Endothelial cell of umbilical vein (primary cell): ENCODE results near the gene RNU2-63P.

Source experiments
- CTCF ChIP-seq, 2 donors: IDR thresholded peaks; 1 replicate in 1 of 2; 2 replicates in 1 of 2; pipeline ENCODE4 v1.5.1; 2011; ENCODE audit warnings: low read length in 2 of 2, mild to moderate bottlenecking in 2 of 2, moderate library complexity in 2 of 2, control low read depth in 1 of 2, inconsistent platforms in 1 of 2, low read depth in 1 of 2; ENCODE audit not compliant: insufficient read depth in 1 of 2; ENCODE audit errors: extremely low read depth in 1 of 2
- EZH2 ChIP-seq: IDR thresholded peaks from 2 replicates; pipeline ENCODE4 v1.6.1; 2012; ENCODE audit warnings: borderline replicate concordance, low read depth, mild to moderate bottlenecking, moderate library complexity, low read length, inconsistent platforms; ENCODE audit not compliant: severe bottlenecking
- FOS ChIP-seq: IDR thresholded peaks from 2 replicates; pipeline ENCODE4 v1.6.1; 2011; ENCODE audit warnings: mild to moderate bottlenecking, low read length, moderate library complexity, borderline replicate concordance; ENCODE audit not compliant: insufficient read depth
- MAX ChIP-seq: IDR thresholded peaks from 2 replicates; pipeline ENCODE4 v1.6.1; 2011; ENCODE audit not compliant: insufficient read depth, insufficient read length
- POLR2A ChIP-seq: IDR thresholded peaks from 2 replicates; pipeline ENCODE4 v1.6.1; 2012; ENCODE audit warnings: low read depth, mild to moderate bottlenecking, control low read depth, low read length
- POLR2AphosphoS5 ChIP-seq: IDR thresholded peaks from 2 replicates; pipeline ENCODE4 v1.6.1; 2012; ENCODE audit warnings: low read depth, mild to moderate bottlenecking, control low read depth, low read length, moderate library complexity; ENCODE audit not compliant: insufficient read depth

- TF ChIP-seq EZH2 (no peak), POLR2A (no peak), CTCF (IDR thresholded peaks at IDR 0.05; ENCODE audit: extremely low read depth in 1 of 2, insufficient read depth in 1 of 2, low read depth in 1 of 2, low read length in 2 of 2) (no peak), FOS (no peak), MAX (no peak), POLR2AphosphoS5 (no peak)
Measured at GRCh38 chr2:88048541-88048940, 32.2 kb upstream of the RNU2-63P start.
